ENCODE measurements around the gene PARD3. TPM values are rescaled to one million over a fixed set of nuclear protein-coding genes. Genes with fewer than 3 reads are reported as not detected.

Gene PARD3
- polyA plus RNA-seq, 3 donors = 0.51 TPM; not detected in 2

GRCh38 chr10:34188221-34188620 is 626.9 kb downstream of the PARD3 start:
- no peaks in the 10 kb centered on the region for H3K79me2 ChIP-seq (ENCODE audit: insufficient read depth, low read length)
- H2AFZ ChIP-seq (ENCODE audit: insufficient read depth, low read depth, low read length, poor library complexity, severe bottlenecking) = no peak overlapping the region
- Mint-ChIP-seq H3K9me3 (no peaks in the 10 kb centered on the region), H3K4me3 (no peak overlapping the region), H3K36me3 (no peaks in the 10 kb centered on the region), H3K27me3 (ENCODE audit: low read depth in 3 of 3) (no peaks in the 10 kb centered on the region), H3K27ac (no peak overlapping the region), H3K4me1 (peaks cover 9% of the 10 kb centered on the region)
- intact Hi-C loops (cut with micrococcal nuclease) = no loop called here
- H3K27me3 ChIP-seq (ENCODE audit: control insufficient read depth in 2 of 2, insufficient read depth in 2 of 2, low read length in 2 of 2) = no peaks in the 10 kb centered on the region
- H4K20me1 ChIP-seq (ENCODE audit: insufficient read depth, low read length) = no peaks in the 10 kb centered on the region
- no peak overlapping the region for H3K4me3 ChIP-seq (replicated peaks in 1 of 3; ENCODE audit: low read depth in 2 of 3, low read length in 3 of 3)
- H3K9me3 ChIP-seq (replicated peaks in 1 of 2; ENCODE audit: control insufficient read depth in 1 of 2, insufficient read depth in 1 of 2, low read length in 2 of 2) = no peaks in the 10 kb centered on the region
- H3K27ac ChIP-seq (ENCODE audit: low read depth in 1 of 2, low read length in 2 of 2) = no peak overlapping the region
- DNase-seq = no peak
- WGBS (ENCODE audit: insufficient coverage) = no CpG with 5 or more reads among the region's 5 CpGs
- peaks cover 4 to 7% of the 10 kb centered on the region in 2 donors for H3K4me1 ChIP-seq (ENCODE audit: control insufficient read depth in 1 of 2, insufficient read depth in 2 of 2, low read length in 2 of 2)
- no peak overlapping the region for H3K9ac ChIP-seq (ENCODE audit: insufficient read depth, low read length, poor library complexity, severe bottlenecking)
- H3K4me2 ChIP-seq (replicated peaks; ENCODE audit: extremely low read depth, low read length, poor library complexity, severe bottlenecking) = no peak overlapping the region
- TF ChIP-seq CTCF (IDR thresholded peaks at IDR 0.05) = no peak
- H3K36me3 ChIP-seq (replicated peaks in 1 of 2; ENCODE audit: control insufficient read depth in 1 of 2, insufficient read depth in 2 of 2, low read length in 2 of 2) = no peaks in the 10 kb centered on the region

- no peak overlapping the region for H2AFZ ChIP-seq (ENCODE audit: insufficient read depth, low read depth, low read length, poor library complexity, severe bottlenecking)
- WGBS (ENCODE audit: insufficient coverage) = 100% methylated on average over 1 of the region's 1 CpG
- no peak for TF ChIP-seq CTCF (IDR thresholded peaks at IDR 0.05)
- Mint-ChIP-seq H3K27ac (no peak overlapping the region), H3K36me3 (no peaks in the 10 kb centered on the region), H3K4me1 (peaks cover 9% of the 10 kb centered on the region), H3K9me3 (no peaks in the 10 kb centered on the region), H3K27me3 (ENCODE audit: low read depth in 3 of 3) (no peaks in the 10 kb centered on the region), H3K4me3 (no peak overlapping the region)
- no peak overlapping the region for H3K4me2 ChIP-seq (replicated peaks; ENCODE audit: extremely low read depth, low read length, poor library complexity, severe bottlenecking)
- H3K27ac ChIP-seq (ENCODE audit: low read depth in 1 of 2, low read length in 2 of 2) = no peak overlapping the region
- no peaks in the 10 kb centered on the region for H3K27me3 ChIP-seq (ENCODE audit: control insufficient read depth in 2 of 2, insufficient read depth in 2 of 2, low read length in 2 of 2)
- H3K79me2 ChIP-seq (ENCODE audit: insufficient read depth, low read length) = no peaks in the 10 kb centered on the region
- intact Hi-C loops (cut with micrococcal nuclease) = no loop called here
- H4K20me1 ChIP-seq (ENCODE audit: insufficient read depth, low read length) = no peaks in the 10 kb centered on the region
- peaks cover 4 to 7% of the 10 kb centered on the region in 2 donors for H3K4me1 ChIP-seq (ENCODE audit: control insufficient read depth in 1 of 2, insufficient read depth in 2 of 2, low read length in 2 of 2)
- no peak overlapping the region for H3K4me3 ChIP-seq (replicated peaks in 1 of 3; ENCODE audit: low read depth in 2 of 3, low read length in 3 of 3)
- no peaks in the 10 kb centered on the region for H3K9me3 ChIP-seq (replicated peaks in 1 of 2; ENCODE audit: control insufficient read depth in 1 of 2, insufficient read depth in 1 of 2, low read length in 2 of 2)
- H3K36me3 ChIP-seq (replicated peaks in 1 of 2; ENCODE audit: control insufficient read depth in 1 of 2, insufficient read depth in 2 of 2, low read length in 2 of 2) = no peaks in the 10 kb centered on the region
- H3K9ac ChIP-seq (ENCODE audit: insufficient read depth, low read length, poor library complexity, severe bottlenecking) = no peak overlapping the region
- DNase-seq = no peak
Measured at GRCh38 chr10:34187201-34187600, 627.9 kb downstream of the PARD3 start.

Data from CD14-positive monocyte (primary cell).